NCI-H2227 (cell line): ENCODE results near the gene STX10.

Experiments used
- DNase-seq: peaks from one replicate; lab custom pipeline; 2025; ENCODE audit not compliant: unreplicated experiment; lab: John Stamatoyannopoulos, UW

Gene STX10

DNA sequence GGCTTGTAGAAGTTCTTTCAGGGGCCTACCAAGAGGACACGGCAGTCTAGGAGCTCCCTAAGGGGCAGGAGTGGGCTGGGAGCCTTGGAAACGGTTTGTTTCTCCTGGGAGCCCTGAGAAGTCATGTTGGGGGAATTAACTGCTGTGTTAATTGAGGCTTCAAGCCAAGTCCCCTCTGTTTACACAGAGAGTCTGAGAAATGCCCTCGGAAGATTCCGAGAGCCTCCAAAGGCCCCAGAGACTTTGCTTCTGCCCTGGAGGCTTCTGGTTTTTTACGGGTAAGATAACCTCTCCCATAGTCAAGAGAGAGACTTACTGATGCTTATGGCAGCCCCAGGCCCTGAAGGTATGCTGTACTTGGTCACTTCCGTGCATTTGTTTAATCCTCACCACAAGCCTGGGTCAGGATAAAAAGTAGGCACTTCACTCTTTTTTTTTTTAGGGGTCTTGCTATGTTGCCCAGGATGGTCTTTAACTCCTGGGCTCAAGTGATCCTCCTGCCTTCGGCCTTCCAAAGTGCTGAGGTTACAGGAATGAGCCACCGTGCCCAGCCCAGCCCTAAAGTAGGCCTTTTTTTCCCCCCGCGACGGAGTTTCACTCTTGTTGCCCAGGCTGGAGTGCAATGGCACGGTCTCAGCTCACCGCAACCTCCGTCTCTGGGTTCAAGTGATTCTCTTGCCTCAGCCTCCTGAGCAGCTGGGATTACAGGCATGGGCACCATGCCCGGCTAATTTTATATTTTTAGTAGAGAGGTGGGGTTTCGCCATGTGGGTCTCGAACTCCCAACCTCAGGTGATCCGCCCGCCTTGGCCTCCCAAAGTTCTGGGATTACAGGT lies 15.2 kb upstream of the STX10 start:
- no peak for DNase-seq

DNA sequence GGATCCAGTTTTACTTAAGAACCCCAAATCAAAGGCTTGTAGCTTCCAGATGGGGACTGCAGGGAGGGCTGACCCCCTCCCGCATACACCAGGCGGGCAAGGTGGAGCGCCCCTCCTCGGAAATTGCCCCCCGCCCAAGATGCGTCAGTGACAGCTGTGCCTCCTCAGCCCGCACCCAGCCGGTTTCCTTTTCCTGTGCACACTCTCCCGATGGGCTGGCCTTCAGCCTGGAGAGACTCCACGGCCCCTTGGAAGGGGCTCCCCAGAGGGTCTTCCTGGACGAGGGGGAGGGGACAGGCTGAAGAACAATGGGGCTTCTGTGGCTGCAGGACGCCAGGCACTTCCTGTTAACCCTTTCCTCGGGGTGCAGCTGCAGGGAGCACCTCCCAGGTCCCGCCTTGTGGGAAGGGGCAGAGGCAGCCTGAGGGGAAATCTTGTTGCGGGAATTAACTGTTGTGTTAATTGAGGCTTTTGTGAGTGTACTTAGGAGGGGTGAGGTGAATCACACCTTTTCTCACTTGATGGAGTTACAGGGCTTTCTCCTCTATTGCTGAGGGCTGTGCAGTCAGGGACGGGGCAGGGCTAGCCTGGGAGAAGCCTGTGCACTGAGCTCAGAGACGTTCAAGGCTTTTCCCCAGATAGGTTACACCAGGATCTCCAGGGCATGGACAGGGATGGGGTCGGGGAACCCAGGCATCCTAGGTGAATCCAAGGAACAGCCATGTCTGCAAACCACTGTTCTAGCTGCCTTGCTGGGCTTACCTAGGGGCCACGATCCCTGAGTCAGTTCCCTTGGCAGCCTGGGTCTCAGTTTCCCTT lies 14.4 kb upstream of the STX10 start:
- DNase-seq, result peak; percentile 53

DNA sequence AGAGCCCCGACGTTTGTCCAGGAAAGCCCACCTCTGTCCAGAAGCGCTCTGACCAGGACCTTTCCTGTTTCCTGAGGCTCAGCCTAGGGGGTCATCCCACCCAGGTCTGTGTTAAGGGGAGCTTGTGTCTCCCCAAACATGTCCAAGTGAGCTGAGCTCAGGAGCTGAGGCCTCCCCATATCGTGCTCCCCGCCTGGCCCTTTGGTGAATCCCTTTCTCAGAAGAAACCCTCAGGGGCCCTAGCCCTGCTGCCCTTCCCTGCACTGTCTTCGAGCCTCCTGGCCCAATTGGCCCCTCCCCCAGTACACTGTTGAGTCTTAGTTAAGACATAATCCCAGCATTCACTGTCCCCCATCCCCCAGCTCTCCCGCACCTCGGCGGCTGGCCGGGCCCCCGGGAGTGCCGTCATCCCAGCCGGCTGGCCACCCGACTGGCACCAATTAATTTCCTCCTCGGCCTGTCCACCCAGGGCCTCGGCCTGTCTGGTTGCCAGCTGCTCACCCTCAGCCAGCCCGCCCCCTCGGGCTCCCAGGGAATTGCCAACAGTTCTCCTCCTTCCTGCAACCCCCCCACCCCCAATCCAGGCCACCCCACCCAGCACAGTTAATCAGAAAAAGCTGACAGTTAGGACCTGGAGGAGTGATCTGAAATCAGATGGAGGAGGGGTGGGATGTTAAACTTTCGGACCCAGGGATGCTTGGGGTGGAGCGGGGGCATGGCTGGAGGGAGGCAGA lies 13.6 kb upstream of the STX10 start:
- peak; percentile 48 for DNase-seq

DNA sequence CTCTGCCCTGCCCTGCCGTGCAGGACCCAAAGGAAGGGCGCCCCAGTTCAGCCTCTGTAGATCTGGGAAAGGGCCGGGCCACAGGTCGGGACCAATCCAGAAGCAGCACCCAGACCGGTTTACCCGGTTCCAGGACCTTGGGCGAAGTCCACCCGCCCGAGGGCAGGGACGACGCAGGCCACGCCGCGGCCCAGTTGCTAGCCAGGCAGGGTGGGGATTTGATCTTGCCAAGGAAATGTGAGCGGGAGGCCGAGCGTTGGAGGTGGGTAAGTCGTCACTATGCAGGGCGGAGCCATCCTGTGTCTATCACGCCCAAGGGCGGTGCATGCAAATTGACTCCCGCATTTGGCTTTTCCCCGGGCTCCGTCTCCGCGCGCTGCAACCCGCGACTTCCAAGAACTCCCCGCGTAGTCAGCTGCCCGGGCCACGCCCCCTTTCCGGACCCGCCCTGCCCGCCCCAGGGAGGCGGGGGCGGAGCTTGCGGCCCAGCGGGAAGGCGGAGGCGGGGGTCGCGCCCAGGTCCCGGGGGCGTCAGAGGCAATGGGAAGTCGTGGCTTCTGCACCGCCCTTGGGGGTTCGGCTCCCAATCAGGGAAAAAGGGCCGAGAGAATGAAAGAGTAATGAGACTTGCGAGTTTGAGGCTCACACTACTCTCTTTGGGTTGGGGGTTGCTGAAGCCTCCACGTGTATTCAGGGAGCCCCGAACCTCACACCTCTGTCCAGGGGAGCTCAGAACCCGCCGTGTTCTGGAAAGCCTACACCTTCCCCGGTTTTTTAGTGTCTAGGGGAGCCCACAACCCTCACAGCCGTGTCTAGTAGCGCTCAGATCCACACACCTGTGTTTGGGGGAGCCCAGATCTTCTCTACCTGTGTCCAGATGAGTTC lies 12.8 kb upstream of the STX10 start:
- peak; percentile 85 for DNase-seq

DNA sequence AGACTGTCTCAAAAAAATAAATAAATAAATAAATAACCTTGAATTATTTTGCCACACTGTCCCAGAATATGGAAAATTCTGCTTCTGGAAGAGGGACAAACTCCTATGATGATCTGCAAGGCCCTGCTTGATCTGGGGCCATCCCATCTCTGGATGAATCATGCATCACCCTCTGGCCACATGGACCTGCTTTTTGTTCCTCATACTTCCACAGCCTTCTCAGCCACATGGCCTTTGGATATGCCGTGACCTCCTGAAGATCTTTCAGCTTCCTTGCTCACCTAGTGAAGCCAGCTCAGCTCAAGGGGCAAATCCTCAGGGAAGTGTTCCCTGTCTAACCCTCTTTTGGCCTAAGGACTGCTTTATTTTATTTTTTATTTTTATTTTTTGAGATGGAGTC lies 10.4 kb upstream of the STX10 start:
- no peak for DNase-seq

DNA sequence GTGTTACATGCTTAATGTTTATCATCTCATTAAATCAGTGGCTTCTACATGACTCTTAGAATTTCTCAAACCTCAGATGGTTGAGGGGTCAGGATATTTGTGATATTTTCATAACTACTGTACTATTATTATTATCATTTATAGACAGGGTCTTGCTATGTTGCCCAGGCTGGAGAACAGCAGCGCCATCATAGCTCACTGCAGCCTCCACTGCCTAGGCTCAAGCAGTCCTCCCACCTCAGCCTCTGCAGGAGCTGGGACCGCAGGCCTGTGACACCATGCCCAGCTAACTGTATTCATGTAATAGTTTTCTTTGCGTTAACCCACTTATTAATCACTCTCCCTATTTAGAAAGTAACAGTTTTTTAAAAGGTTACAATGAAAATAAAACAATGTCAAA lies 9.5 kb upstream of the STX10 start:
- no peak for DNase-seq

DNA sequence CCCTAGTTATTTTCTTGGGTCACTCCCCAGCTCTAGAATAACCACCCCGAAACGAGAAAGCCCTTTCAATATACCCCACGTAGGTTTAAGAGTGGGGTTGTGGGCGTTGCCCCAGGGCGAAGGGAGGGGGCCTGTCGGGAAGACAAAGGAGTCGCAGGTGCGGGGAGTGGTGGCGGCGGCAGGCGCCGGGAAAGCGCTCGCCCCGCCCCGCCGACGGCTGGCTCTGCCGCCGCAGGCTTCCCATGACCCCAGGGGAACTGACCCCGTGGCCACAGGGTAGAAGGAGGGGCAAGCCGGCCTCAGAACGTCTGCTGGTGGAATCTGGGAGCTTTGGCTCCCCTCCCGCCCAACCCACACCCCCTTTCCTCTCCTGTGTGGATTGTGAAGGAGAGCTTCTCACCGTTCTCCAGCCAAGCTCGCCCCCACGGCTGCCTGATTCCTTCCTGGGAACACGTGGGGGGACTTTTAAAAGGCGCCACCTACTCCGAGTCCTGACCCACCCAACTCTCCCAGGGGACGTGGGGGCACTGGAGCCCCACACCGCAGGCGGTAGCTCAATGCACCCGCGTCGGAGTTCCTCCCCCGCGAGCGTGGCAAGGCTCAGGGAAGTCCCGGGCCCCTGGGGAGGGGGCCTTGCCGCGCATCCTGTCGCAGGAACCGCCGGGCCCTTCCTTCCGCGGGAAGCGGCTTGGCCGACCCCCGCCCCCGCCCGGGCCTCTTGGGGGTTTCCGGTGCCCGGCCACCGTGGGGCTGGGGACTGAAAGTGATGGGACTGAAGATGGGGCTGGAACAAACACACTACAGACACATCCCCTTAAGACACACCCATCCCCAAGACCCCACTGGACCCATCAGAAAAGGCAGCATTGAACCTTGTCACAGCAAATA lies 5.5 kb upstream of the STX10 start:
- peak; percentile 65 for DNase-seq

DNA sequence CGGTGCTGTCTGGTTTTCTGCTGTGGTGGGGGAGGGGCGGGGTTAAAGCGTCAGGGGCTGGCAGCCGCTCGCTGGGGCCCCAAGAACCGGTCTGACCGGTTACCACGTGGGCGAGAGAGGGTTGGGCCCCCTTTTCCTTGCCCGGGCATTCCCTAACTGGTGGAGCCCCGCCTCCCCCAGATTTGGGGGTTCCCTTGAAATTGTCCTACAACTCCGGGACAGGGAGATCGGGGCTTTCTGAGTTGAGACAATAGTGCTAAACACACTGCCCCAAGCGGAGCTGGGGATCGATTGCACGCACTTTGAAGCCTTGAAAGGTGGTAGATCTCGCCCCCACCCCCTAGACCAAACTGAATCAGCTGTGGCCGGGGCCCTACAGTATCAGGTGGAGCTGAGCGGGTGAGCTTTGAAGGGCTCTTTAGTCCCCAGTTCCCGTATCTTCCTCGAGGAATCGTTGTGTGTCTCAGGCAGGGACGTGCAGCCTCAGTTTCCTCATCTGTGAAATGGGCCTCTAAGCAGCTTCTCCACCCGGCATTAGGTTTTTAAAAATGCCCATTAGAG lies 4.8 kb upstream of the STX10 start:
- DNase-seq, result peak; percentile 53

DNA sequence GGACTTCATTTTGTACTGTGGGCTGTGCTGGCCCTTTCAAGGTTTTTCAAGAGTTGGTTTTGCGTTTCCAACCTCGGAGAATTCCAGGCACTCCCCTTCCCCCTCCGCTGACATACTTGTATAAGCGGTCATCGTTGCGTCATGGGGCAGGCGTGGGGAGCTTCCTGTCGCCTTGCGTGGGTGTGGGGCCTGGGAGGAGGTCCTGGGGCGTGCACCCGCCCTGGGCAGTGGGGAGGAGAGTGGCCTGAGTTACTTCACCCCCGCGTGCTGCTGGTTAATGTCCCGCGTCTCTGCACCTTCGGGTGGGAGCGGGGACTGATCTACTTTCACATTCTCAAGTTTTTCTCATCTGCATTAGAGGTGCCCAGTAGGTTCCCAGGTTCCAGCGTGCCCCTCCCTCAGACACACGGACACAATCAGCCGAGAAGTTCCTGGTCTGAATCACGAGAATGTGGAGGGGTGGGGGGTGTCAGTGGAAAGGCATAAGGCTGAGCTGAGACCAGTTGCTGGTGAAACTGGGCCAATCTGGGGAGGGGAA lies 4.1 kb upstream of the STX10 start:
- peak; percentile 53 for DNase-seq

DNA sequence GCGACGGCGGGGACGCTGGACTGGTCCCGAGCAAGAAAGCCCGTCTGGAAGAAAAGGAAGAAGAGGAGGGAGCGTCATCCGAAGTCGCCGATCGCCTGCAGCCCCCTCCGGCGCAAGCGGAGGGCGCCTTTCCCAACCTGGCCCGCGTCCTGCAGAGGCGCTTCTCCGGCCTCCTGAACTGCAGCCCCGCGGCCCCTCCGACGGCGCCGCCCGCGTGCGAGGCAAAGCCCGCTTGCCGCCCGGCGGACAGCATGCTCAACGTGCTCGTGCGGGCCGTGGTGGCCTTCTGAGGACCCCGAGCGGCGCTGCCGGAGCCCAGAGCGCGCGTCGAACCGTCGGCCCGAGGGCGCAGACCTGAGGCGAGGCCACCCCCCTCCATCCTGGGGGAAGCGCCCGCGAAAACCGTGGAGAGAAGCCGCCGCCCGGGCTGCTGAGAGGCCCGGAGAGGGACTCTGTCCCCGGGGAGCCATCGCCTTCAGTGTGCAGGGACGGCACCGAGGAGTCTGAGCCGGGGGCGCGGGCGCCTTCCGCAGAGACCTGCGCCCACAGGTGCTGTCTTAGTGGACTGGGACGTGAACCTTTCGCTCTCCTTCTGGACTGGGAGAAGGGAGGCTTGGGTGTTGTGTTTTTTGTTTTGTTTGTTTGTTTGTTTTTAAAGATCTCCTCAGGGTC lies 3.5 kb upstream of the STX10 start:
- DNase-seq, result peak; percentile 39

DNA sequence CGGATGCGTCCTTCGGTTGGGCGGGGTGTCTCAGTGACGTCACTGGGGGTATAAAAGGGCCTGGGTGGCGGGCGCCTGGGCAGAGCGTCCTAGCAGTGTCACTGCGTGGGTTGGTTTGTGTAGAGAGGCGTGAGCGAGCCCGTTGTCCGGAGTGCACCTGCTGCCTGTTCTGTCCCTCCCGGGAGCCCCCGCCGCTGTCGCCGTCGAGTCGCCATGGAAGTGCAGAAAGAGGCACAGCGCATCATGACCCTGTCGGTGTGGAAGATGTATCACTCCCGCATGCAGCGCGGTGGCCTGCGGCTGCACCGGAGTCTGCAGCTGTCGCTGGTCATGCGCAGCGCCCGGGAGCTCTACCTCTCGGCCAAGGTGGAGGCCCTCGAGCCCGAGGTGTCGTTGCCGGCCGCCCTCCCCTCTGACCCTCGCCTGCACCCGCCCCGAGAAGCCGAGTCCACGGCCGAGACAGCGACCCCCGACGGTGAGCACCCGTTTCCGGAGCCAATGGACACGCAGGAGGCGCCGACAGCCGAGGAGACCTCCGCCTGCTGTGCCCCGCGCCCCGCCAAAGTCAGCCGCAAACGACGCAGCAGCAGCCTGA lies 2.9 kb upstream of the STX10 start:
- peak; percentile 94 for DNase-seq

DNA sequence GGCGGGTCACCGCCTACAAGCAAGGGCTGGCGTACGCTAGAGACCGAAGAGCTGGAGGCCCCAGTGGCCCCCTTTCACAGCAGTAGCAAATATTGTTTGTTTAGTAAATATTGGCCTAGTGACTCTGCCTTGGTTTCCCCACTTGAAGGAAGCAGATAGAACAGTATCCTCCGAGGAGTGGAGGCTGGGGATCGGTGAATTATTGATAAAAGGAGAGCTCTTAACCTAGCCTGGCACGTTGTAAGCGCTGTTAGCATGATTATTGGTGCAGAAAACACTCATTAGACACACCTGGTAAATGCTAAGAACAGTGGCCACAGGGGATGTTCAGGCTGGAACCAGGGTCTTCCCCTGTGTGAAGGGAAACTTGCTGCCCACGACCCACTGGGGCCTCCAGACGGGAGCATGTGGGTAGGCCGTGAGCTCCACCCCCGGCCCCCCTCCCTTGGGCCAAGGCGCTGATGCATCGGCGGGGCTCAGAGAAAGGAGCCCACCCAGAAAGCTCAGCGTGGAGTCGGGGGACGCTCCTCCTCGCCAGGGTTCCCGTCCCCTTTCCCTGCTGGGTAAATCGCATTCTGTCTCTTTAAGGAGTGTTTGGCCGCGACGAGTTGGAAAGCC lies 2.3 kb upstream of the STX10 start:
- no peak for DNase-seq

DNA sequence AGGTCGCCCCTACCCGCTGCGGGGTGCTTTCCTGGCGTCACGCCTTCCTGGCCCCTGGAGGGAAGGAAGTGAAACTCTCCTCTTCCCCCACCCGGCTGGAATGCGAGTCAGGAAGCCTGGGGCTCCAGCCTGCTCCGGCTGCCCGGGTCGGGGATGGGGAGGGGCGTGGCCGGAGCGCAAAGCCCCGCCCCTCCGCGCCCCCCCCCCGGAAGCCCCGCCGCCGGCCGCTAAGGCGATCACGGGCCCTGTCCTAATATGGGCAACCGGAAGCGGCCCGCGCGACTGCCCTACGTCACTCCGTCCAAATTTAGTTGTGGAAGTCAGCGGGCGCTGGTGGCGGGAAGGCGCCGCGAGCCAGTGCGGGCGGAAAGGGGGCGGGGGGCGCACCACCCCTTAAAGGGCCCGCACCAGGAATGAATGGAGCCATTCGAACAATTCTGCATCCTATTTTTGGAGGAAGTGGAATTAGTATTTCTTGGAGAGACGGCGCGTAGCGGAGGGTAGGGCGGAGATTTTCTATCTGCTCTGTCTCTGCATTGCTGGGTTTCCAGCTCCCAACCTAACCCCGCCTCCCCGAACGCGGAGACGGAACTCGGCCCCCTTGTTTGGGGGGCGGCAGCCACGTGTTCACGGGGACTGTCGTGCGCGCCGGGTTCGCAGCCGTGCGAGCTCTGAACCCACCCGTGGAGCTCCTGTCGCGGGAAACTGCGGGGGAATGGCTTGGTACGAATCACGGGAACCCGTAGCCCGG lies 1.6 kb upstream of the STX10 start:
- DNase-seq, result peak; percentile 95

DNA sequence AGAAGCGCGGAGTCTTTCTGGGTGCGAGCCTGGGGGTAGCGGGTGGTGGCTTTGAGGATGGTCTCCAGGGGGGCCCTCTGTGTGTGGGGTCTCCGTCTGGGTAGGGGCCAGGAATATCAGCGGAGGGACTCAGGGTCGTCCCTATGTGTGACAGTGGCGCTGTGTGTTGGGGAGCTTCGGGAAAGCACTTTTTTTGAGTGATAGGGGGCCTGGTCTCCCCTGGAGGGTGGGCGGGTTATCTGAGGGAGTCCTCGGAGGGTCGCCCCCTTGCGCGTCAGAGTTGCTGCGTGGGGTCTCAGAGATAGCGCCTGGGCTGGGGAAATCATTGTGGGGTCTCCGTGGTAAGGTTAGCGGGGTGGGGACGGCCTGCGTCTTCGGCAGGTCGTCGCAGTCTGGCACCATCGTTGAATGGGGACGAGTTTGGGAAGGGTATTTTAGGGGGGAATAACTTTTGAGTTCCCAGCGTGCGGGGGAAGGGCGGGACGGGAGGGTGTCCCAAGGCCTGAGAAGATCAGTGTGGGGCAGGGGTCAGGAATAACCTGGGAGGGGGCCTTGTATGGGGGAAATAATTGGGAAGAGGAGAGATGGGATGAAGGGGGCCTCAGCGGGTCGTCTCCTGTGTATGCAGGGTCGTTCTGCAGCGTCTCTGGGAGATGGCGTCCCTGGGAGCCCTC lies 893 bp upstream of the STX10 start:
- DNase-seq, result no peak

DNA sequence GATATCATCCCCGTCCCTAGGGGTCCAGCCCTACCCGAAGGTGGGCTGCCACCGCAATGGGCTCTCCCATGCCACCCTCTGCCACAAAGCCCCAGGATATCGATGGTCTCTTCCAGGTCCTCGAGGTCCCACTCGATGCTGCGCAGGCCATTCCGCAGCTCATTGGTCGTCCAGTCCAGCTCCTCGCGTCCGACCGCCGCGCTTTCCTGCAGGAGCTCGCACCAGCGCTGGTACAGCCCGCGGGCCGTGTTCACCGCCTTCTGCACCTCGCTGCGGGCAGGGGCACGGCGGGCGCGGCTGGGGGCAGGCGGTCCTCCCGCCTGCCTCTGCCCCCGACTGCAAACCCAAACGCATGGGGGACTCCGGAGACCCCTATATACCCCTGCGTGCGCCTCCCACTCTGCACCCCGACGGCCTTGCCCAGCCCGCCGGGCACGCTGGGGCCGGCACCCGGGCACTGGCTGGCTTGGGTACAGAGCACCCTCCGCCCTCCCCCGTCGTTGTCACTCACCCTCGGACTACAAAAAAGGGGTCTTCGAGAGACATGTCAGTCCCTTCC lies 468 bp downstream of the STX10 start:
- peak; percentile 64 for DNase-seq

DNA sequence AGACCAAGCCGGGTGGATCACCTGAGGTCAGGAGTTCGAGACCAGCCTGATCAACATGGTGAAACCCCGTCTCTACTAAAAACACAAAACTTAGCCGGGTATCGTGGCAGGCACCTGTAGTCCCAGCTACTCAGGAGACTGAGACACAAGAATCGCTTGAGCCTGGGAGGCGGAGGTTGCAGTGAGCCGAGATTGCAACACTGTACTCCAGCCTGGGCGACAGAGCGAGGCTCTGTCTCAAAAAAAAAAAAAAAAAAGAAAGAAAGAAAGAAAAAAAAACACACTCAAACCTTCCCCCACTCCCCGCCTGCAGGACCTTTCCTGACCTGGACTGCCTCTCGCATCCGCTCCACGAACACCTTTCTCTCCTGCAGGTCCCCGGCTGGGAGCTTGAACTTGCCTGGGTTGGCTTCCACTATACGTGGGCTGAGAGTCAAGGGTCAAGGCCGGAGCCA lies 975 bp downstream of the STX10 start:
- peak; percentile 43 for DNase-seq
